ENCODE data around the gene LAMC2.

The LAMC2 gene

GRCh38 chr1:183175631-183176030 lies 10.4 kb upstream of the LAMC2 start:
- POLR2A ChIA-PET (ENCODE audit: low non-redundant PET), result no interaction called here
- CTCF ChIA-PET, result interaction anchor here (0.6 kb wide), 1 partner anchor 15 kb away, joined by 3 read pairs; no protein-coding TSS in a partner anchor
- no peak overlapping the region for H3K27ac ChIP-seq
- DNase-seq (ENCODE audit: low spot score), result no peak
- TF ChIP-seq CTCF (conservative IDR thresholded peaks at IDR 0.05; ENCODE audit: low read depth), result no peak

GRCh38 chr1:183178545-183178944 lies 7.5 kb upstream of the LAMC2 start:
- CTCF ChIA-PET, result no interaction called here
- H3K27ac ChIP-seq, result no peak overlapping the region
- POLR2A ChIA-PET (ENCODE audit: low non-redundant PET), result no interaction called here
- DNase-seq (ENCODE audit: low spot score), result no peak
- no peak for TF ChIP-seq CTCF (conservative IDR thresholded peaks at IDR 0.05; ENCODE audit: low read depth)

GRCh38 chr1:183179033-183179432 lies 7.0 kb upstream of the LAMC2 start:
- no peak overlapping the region for H3K27ac ChIP-seq
- TF ChIP-seq CTCF (conservative IDR thresholded peaks at IDR 0.05; ENCODE audit: low read depth), result no peak
- ChIA-PET POLR2A (ENCODE audit: low non-redundant PET) (no interaction called here), CTCF (no interaction called here)
- DNase-seq (ENCODE audit: low spot score), result no peak

- no peak for DNase-seq (ENCODE audit: low spot score)
- no peak for TF ChIP-seq CTCF (conservative IDR thresholded peaks at IDR 0.05; ENCODE audit: low read depth)
- ChIA-PET CTCF (no interaction called here), POLR2A (ENCODE audit: low non-redundant PET) (no interaction called here)
- H3K27ac ChIP-seq, result peak overlapping the region; percentile 62
These were observed 5.8 kb upstream of the LAMC2 start for GRCh38 chr1:183180218-183180617.

- peak overlapping the region; percentile 68 for H3K27ac ChIP-seq
- no peak for TF ChIP-seq CTCF (conservative IDR thresholded peaks at IDR 0.05; ENCODE audit: low read depth)
- peak; percentile 55 for DNase-seq (ENCODE audit: low spot score)
- POLR2A ChIA-PET (ENCODE audit: low non-redundant PET), result no interaction called here
- CTCF ChIA-PET, result no interaction called here
These were observed 5.4 kb upstream of the LAMC2 start for GRCh38 chr1:183180634-183181056.

GRCh38 chr1:183186841-183187240 lies 777 bp downstream of the LAMC2 start:
- no peak for TF ChIP-seq CTCF (conservative IDR thresholded peaks at IDR 0.05; ENCODE audit: low read depth)
- CTCF ChIA-PET, result interaction anchor here (0.6 to 1.7 kb wide), 6 partner anchors 28 to 224 kb away, joined by 3 to 4 read pairs (median 3); no protein-coding TSS in a partner anchor
- DNase-seq (ENCODE audit: low spot score), result no peak
- POLR2A ChIA-PET (ENCODE audit: low non-redundant PET), result no interaction called here
- no peak overlapping the region for H3K27ac ChIP-seq

- POLR2A ChIA-PET (ENCODE audit: low non-redundant PET), result no interaction called here
These were observed 2.2 kb downstream of the LAMC2 start for GRCh38 chr1:183188240-183188639.

More at GRCh38 chr1:183188240-183188639, 2.2 kb downstream of the LAMC2 start:
- TF ChIP-seq CTCF (conservative IDR thresholded peaks at IDR 0.05; ENCODE audit: low read depth), result no peak
- DNase-seq (ENCODE audit: low spot score), result no peak
- CTCF ChIA-PET, result no interaction called here
- no peak overlapping the region for H3K27ac ChIP-seq
